Tibial artery (tissue), 4 donors: ENCODE data around the gene ALG14.
A peak's percentile ranks its signal among the peaks of the same experiment; 100 is the strongest.

ENCODE experiments used
- DNase-seq, 2 donors: peaks; one replicate each; pipeline ENCODE4 v3.0.0-alpha.2; 2019
- H3K27ac ChIP-seq, 2 donors: fragments of 200-600 bp; sonication (generic) in 1 of 2; 1 replicate in 1 of 2; 2 replicates in 1 of 2; pipeline ENCODE4 v1.5.1; 2018 to 2019; ENCODE audit warnings: mild to moderate bottlenecking in 1 of 2
- H3K27me3 ChIP-seq, 2 donors: fragments of 200-600 bp; sonication (generic) in 1 of 2; one replicate each; pipeline versions ENCODE4 v1.5.1 to v1.6.0; 2016 to 2019
- H3K36me3 ChIP-seq, 3 donors: fragments of 200-600 bp; sonication (generic) in 2 of 3; one replicate each; pipeline ENCODE4 v1.5.1; 2016 to 2019; ENCODE audit warnings: mild to moderate bottlenecking in 2 of 3
- H3K4me1 ChIP-seq, 4 donors: fragments of 200-600 bp; sonication (generic) in 2 of 4; 1 replicate in 3 of 4; 2 replicates in 1 of 4; pipeline ENCODE4 v1.5.1; 2016 to 2019
- H3K4me3 ChIP-seq, 2 donors: fragments of 200-600 bp; sonication (generic) in 1 of 2; 1 replicate in 1 of 2; 2 replicates in 1 of 2; pipeline ENCODE4 v1.5.1; 2018 to 2019; ENCODE audit warnings: mild to moderate bottlenecking in 2 of 2
- H3K9me3 ChIP-seq, 3 donors: fragments of 200-600 bp; sonication (generic) in 1 of 3; one replicate each; pipeline ENCODE4 v1.5.1; 2016 to 2019
- CTCF ChIP-seq, 2 experiments: fragments of 200-600 bp in 1 of 2; fragments of 450-650 bp in 1 of 2; IDR thresholded peaks; one replicate each; pipeline ENCODE4 v1.5.1; 2017 to 2019; ENCODE audit warnings: antibody characterized with exemption in 2 of 2, mild to moderate bottlenecking in 1 of 2, moderate library complexity in 1 of 2
- intact Hi-C: fragments of 100-400 bp; cut with DNase I; formaldehyde crosslinking; loops from one replicate; pipeline ENCODE4 v1.15.0; 2023; ENCODE audit warnings: low total_unique reads

ALG14 gene

GRCh38 chr1:95010158-95010557 is 62.6 kb downstream of the ALG14 start:
- DNase-seq = no peak
- intact Hi-C loops = no loop called here
- Histone ChIP-seq H3K27me3 (no peaks in the 10 kb centered on the region), H3K4me3 (no peak overlapping the region), H3K27ac (no peak overlapping the region), H3K4me1 (peaks cover 0 to 39% (median 20%) of the 10 kb centered on the region in 4 donors), H3K36me3 (no peaks in the 10 kb centered on the region), H3K9me3 (no peaks in the 10 kb centered on the region)
- no peak for TF ChIP-seq CTCF (IDR thresholded peaks at IDR 0.05)

DNA sequence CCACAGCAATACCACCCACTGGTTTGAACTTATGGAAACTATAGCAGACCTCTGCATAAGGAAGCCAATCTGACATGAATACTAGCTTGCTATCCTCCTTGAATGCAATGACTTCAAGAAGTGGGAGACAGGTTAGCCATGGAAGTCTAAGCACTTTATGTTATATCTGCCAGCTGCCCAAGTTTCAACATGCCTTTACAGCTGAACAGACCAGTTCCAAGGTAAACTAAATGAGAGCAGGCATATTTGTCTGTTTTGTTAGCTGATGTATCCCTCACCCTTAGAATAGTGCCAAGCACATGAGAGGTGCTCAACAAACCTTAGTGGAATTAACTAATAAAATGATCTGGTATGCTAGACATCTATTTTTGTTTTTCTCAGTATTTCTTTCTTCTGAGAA is 65.1 kb downstream of the ALG14 start:
- TF ChIP-seq CTCF (IDR thresholded peaks at IDR 0.05) = no peak

GRCh38 chr1:95006681-95007080 is 66.1 kb downstream of the ALG14 start:
- TF ChIP-seq CTCF (IDR thresholded peaks at IDR 0.05) = no peak
- intact Hi-C loops = no loop called here
- Histone ChIP-seq H3K36me3 (no peaks in the 10 kb centered on the region), H3K27me3 (no peaks in the 10 kb centered on the region), H3K4me1 (peaks cover 0 to 31% (median 16%) of the 10 kb centered on the region in 4 donors), H3K9me3 (no peaks in the 10 kb centered on the region), H3K27ac (no peak overlapping the region), H3K4me3 (no peak overlapping the region)
- no peak for DNase-seq

More for the DNA sequence above, 65.1 kb downstream of the ALG14 start:
- Histone ChIP-seq H3K27ac (no peak overlapping the region), H3K27me3 (no peaks in the 10 kb centered on the region), H3K4me3 (no peak overlapping the region), H3K36me3 (no peaks in the 10 kb centered on the region), H3K9me3 (no peaks in the 10 kb centered on the region), H3K4me1 (peaks cover 0 to 22% (median 10%) of the 10 kb centered on the region in 4 donors)
- intact Hi-C loops = no loop called here
- DNase-seq = no peak

GRCh38 chr1:95005584-95005983 is 67.2 kb downstream of the ALG14 start:
- Histone ChIP-seq H3K4me3 (no peak overlapping the region), H3K27me3 (no peaks in the 10 kb centered on the region), H3K27ac (no peak overlapping the region), H3K9me3 (no peaks in the 10 kb centered on the region), H3K4me1 (peaks cover 0 to 31% (median 16%) of the 10 kb centered on the region in 4 donors), H3K36me3 (no peaks in the 10 kb centered on the region)
- DNase-seq = no peak
- no peak for TF ChIP-seq CTCF (IDR thresholded peaks at IDR 0.05)
- intact Hi-C loops = no loop called here

DNA sequence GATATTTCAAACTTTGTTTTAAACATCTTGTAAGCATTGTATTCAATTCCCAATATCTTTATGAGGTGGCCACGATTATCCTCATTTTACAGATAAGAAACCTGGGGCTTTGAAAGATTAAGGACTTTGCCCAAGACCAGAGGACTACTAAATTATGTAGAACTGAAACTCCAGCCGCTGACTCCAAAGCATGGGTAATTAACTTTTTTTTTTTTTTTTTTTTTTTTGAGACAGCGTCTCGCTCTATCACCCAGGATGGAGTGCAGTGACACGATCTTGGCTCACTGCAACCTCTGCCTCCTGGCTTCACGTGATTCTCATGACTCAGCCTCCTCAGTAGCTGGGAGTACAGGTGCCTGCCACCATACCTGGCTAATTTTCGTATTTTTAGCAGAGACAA is 68.7 kb downstream of the ALG14 start:
- H3K27ac ChIP-seq = no peak overlapping the region
- no peak overlapping the region for H3K4me3 ChIP-seq
- H3K4me1 ChIP-seq = peaks cover 0 to 31% (median 16%) of the 10 kb centered on the region in 4 donors
- no peaks in the 10 kb centered on the region for H3K9me3 ChIP-seq
- intact Hi-C loops = no loop called here
- no peaks in the 10 kb centered on the region for H3K27me3 ChIP-seq
- no peak for TF ChIP-seq CTCF (IDR thresholded peaks at IDR 0.05)
- H3K36me3 ChIP-seq = no peaks in the 10 kb centered on the region
- no peak for DNase-seq

GRCh38 chr1:95003433-95003738 is 69.4 kb downstream of the ALG14 start:
- peaks cover 0 to 31% (median 16%) of the 10 kb centered on the region in 4 donors for H3K4me1 ChIP-seq
- H3K4me3 ChIP-seq = no peak overlapping the region
- no peaks in the 10 kb centered on the region for H3K36me3 ChIP-seq
- intact Hi-C loops = no loop called here
- H3K27me3 ChIP-seq = no peaks in the 10 kb centered on the region
- no peak for DNase-seq
- no peaks in the 10 kb centered on the region for H3K9me3 ChIP-seq
- peak overlapping the region in 1 of 2 donors; percentile 40 for H3K27ac ChIP-seq
- TF ChIP-seq CTCF (IDR thresholded peaks at IDR 0.05) = no peak
